HepG2 (cell line): ENCODE data around the gene CYP26A1. TPM values are rescaled to one million over a fixed set of nuclear protein-coding genes. Genes with fewer than 3 reads are reported as not detected.

Source experiments
- CHCHD3 ChIP-seq: sonication (generic); formaldehyde crosslinking; IDR thresholded peaks from 2 replicates; pipeline ENCODE4 v1.8.0; 2022; ENCODE audit warnings: mild to moderate bottlenecking, missing genetic modification reagents, moderate library complexity
- ELF4 ChIP-seq: sonication (generic); formaldehyde crosslinking; IDR thresholded peaks from 2 replicates; pipeline ENCODE4 v1.5.0; 2020; ENCODE audit warnings: missing genetic modification reagents, mild to moderate bottlenecking, moderate library complexity, borderline replicate concordance
- ETV5 ChIP-seq: IDR thresholded peaks from 2 replicates; pipeline ENCODE4 v1.6.1; 2018; ENCODE audit warnings: missing biosample characterization, missing genetic modification reagents, inconsistent platforms, borderline replicate concordance
- GTF2F1 ChIP-seq: fragments of 150-350 bp; IDR thresholded peaks from 2 replicates; pipeline ENCODE4 v1.6.1; 2014; ENCODE audit warnings: low read length
- HINFP ChIP-seq: sonication (generic); formaldehyde crosslinking; IDR thresholded peaks from 2 replicates; pipeline ENCODE4 v1.4.0; 2020; ENCODE audit warnings: low read depth, mild to moderate bottlenecking, missing genetic modification reagents
- IRF1 ChIP-seq: sonication (generic); formaldehyde crosslinking; IDR thresholded peaks from 2 replicates; pipeline ENCODE4 v1.4.0; 2020; ENCODE audit warnings: low read depth, mild to moderate bottlenecking, missing genetic modification reagents
- IRX3 ChIP-seq: sonication (generic); formaldehyde crosslinking; IDR thresholded peaks from 2 replicates; pipeline ENCODE4 v1.8.1; 2023; ENCODE audit warnings: mild to moderate bottlenecking, low read depth, missing genetic modification reagents, borderline replicate concordance
- KMT2B ChIP-seq: IDR thresholded peaks from 2 replicates; pipeline ENCODE4 v1.6.1; 2016; ENCODE audit warnings: missing genetic modification reagents, missing compliant biosample characterization
- LCORL ChIP-seq, 2 experiments: fragments of 450-650 bp in 1 of 2; sonication (generic) in 1 of 2; formaldehyde crosslinking in 1 of 2; IDR thresholded peaks; 2 replicates each; pipeline versions ENCODE4 v1.5.0 to v1.6.1; 2017 to 2020; ENCODE audit warnings: antibody characterized with exemption in 1 of 2, missing genetic modification reagents in 1 of 2
- PHB2 ChIP-seq: fragments of 450-650 bp; IDR thresholded peaks from 2 replicates; pipeline ENCODE4 v1.6.1; 2018; ENCODE audit not compliant: partially characterized antibody
- PPARG ChIP-seq: conservative IDR thresholded peaks from 2 replicates; pipeline ENCODE4 v1.6.1; 2016; ENCODE audit warnings: missing biosample characterization, missing genetic modification reagents
- SIX1 ChIP-seq: sonication (generic); formaldehyde crosslinking; IDR thresholded peaks from 2 replicates; pipeline ENCODE4 v1.4.0; 2020; ENCODE audit warnings: missing genetic modification reagents, borderline replicate concordance
- SNAPC2 ChIP-seq: sonication (generic); formaldehyde crosslinking; IDR thresholded peaks from 2 replicates; pipeline ENCODE4 v1.8.1; 2022; ENCODE audit warnings: mild to moderate bottlenecking, missing genetic modification reagents
- TEAD3 ChIP-seq: optimal IDR thresholded peaks from 2 replicates; pipeline ENCODE3; 2016; ENCODE audit warnings: borderline replicate concordance
- XRCC5 ChIP-seq: fragments of 200-400 bp; formaldehyde crosslinking; optimal IDR thresholded peaks from 2 replicates; pipeline ENCODE3; 2017; ENCODE audit warnings: mild to moderate bottlenecking, low read length
- ZBTB38 ChIP-seq: sonication (generic); formaldehyde crosslinking; IDR thresholded peaks from 2 replicates; pipeline ENCODE4 v1.5.1; 2020; ENCODE audit warnings: mild to moderate bottlenecking, missing genetic modification reagents
- ZNF414 ChIP-seq: sonication (generic); formaldehyde crosslinking; IDR thresholded peaks from 2 replicates; pipeline ENCODE4 v1.5.0; 2020; ENCODE audit warnings: missing genetic modification reagents
- ZNF501 ChIP-seq: sonication (generic); formaldehyde crosslinking; IDR thresholded peaks from 2 replicates; pipeline ENCODE4 v1.5.1; 2020; ENCODE audit warnings: mild to moderate bottlenecking, moderate library complexity, missing genetic modification reagents
- ZNF574 ChIP-seq: sonication (generic); formaldehyde crosslinking; IDR thresholded peaks from 2 replicates; pipeline ENCODE4 v1.4.0; 2020; ENCODE audit warnings: missing genetic modification reagents
- ZNF660 ChIP-seq: sonication (generic); formaldehyde crosslinking; IDR thresholded peaks from 2 replicates; pipeline ENCODE4 v1.5.1; 2020; ENCODE audit warnings: mild to moderate bottlenecking, low read depth, missing genetic modification reagents, borderline replicate concordance
- polyA plus RNA-seq, 8 experiments: library from polyadenylated mRNA; depleted of rRNA in 3 of 8; stranded (reverse) in 7 of 8; unstranded in 1 of 8; fragments of >200 nt; fragmentation: Illumina TruSeq in 4 of 8; extraction: Trizol in 4 of 8; gene quantifications; 2 replicates each; pipeline versions ENCODE4 v1.2.1 to v1.2.3, GENCODE V29; 2011 to 2016; ENCODE audit warnings: low read depth in 4 of 8, missing spikeins in 1 of 8, mixed read lengths in 1 of 8; ENCODE audit not compliant: insufficient read depth in 1 of 8
- total RNA-seq, 5 experiments: library from RNA; depleted of rRNA; stranded (reverse); fragments of >200 nt; fragmentation: Illumina TruSeq; extraction: Trizol; gene quantifications; 2 replicates each; pipeline ENCODE4 v1.2.3, GENCODE V29; 2016; ENCODE audit warnings: low read depth in 1 of 5
- TF ChIP-seq, protein P1 (sequence below): fragments of 450-650 bp; IDR thresholded peaks from 2 replicates; pipeline ENCODE4 v1.6.1; 2017; ENCODE audit warnings: mild to moderate bottlenecking
- TF ChIP-seq, protein P2 (sequence below): IDR thresholded peaks from 2 replicates; pipeline ENCODE4 v1.6.1; 2016; ENCODE audit warnings: missing genetic modification reagents, missing compliant biosample characterization

Gene CYP26A1
- total and polyA plus RNA-seq, 2 of the 13 experiments (the other 11 are each of a cell fraction or from before 2014, with no cell fraction given) = 0.15 TPM; not detected in 1

DNA sequence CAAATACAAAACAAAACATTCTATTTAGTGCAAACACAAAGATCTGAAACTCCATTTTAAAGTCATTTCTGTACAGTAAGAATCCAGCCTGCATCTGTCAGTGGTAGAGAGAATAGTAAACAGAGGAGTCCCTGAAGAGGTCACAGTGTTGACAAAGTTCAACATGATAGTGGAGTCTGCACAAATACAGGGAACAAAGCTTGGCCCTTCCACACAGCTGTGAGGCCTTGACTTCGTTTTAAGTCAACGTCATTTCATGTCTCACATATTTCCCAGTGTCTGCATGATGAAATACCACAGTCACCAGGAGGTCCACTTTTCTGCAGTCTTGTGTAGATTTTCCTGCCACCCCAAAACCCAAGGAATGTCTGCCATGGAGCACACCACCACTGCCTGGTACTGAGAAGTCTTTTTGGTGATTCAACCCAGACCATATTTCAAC, 33.0 kb downstream of the CYP26A1 start (continued):
- no peak for TF ChIP-seq GTF2F1
- TF ChIP-seq IRF1 (CRISPR knock-in tag) = no peak
- TF ChIP-seq, protein P1, sequence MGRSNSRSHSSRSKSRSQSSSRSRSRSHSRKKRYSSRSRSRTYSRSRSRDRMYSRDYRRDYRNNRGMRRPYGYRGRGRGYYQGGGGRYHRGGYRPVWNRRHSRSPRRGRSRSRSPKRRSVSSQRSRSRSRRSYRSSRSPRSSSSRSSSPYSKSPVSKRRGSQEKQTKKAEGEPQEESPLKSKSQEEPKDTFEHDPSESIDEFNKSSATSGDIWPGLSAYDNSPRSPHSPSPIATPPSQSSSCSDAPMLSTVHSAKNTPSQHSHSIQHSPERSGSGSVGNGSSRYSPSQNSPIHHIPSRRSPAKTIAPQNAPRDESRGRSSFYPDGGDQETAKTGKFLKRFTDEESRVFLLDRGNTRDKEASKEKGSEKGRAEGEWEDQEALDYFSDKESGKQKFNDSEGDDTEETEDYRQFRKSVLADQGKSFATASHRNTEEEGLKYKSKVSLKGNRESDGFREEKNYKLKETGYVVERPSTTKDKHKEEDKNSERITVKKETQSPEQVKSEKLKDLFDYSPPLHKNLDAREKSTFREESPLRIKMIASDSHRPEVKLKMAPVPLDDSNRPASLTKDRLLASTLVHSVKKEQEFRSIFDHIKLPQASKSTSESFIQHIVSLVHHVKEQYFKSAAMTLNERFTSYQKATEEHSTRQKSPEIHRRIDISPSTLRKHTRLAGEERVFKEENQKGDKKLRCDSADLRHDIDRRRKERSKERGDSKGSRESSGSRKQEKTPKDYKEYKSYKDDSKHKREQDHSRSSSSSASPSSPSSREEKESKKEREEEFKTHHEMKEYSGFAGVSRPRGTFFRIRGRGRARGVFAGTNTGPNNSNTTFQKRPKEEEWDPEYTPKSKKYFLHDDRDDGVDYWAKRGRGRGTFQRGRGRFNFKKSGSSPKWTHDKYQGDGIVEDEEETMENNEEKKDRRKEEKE = no peak
- TF ChIP-seq ZNF501 (CRISPR knock-in tag) = 0 out of 2 replicates have a peak, but pooled peaks have one; percentile 19
- TF ChIP-seq PHB2 = no peak
- TF ChIP-seq SIX1 = peak; percentile 51; the same call in 1 of the 2 replicates
- no peak for TF ChIP-seq XRCC5
- TF ChIP-seq TEAD3 (CRISPR knock-in tag) = peak; percentile 91
- TF ChIP-seq CHCHD3 (CRISPR knock-in tag) = no peak
- TF ChIP-seq ZNF660 (CRISPR knock-in tag) = no peak
- peak; percentile 73 for TF ChIP-seq ZNF574
- no peak for TF ChIP-seq LCORL (IDR thresholded peaks at IDR 0.05)
- TF ChIP-seq LCORL (CRISPR knock-in tag; IDR thresholded peaks at IDR 0.05) = peak; percentile 64; the same call in 1 of the 2 replicates
- no peak for TF ChIP-seq ZBTB38 (CRISPR knock-in tag)
- no peak for TF ChIP-seq ELF4
- TF ChIP-seq IRX3 (CRISPR knock-in tag) = no peak
- TF ChIP-seq, protein P2, sequence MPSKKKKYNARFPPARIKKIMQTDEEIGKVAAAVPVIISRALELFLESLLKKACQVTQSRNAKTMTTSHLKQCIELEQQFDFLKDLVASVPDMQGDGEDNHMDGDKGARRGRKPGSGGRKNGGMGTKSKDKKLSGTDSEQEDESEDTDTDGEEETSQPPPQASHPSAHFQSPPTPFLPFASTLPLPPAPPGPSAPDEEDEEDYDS (CRISPR knock-in tag) = peak; percentile 34; the same call in 1 of the 2 replicates
- no peak for TF ChIP-seq KMT2B
- TF ChIP-seq SNAPC2 (CRISPR knock-in tag) = no peak
- TF ChIP-seq ETV5 = peak; percentile 47; the same call in 1 of the 2 replicates
- TF ChIP-seq ZNF414 (CRISPR knock-in tag) = no peak
- TF ChIP-seq HINFP = no peak
- peak; percentile 65 for TF ChIP-seq PPARG (CRISPR knock-in tag)
